A549 (cell line): ENCODE data around the gene MAP4K4.

Experiments used
- EP300 ChIP-seq, 2 experiments: fragments of >200 bp; sonication (Bioruptor Twin); formaldehyde crosslinking; IDR thresholded peaks; 2 replicates in 1 of 2; 3 replicates in 1 of 2; pipeline ENCODE4 v1.6.1; 2016 to 2017
- HDAC2 ChIP-seq: fragments of 200-600 bp; sonication (generic); IDR thresholded peaks from 2 replicates; pipeline ENCODE4 v1.6.1; 2016
- HOXA7 ChIP-seq: fragments of 250-450 bp; sonication (Bioruptor Pico); IDR thresholded peaks from 2 replicates; pipeline ENCODE4 v1.5.0; 2020; ENCODE audit warnings: mild to moderate bottlenecking, moderate library complexity
- JUN ChIP-seq, 2 experiments: fragments of >200 bp; sonication (Bioruptor Twin); formaldehyde crosslinking; IDR thresholded peaks; 2 replicates in 1 of 2; 3 replicates in 1 of 2; pipeline ENCODE4 v1.6.1; 2016 to 2017
- MAZ ChIP-seq: fragments of 150-350 bp; IDR thresholded peaks from 2 replicates; pipeline ENCODE4 v1.6.1; 2014; ENCODE audit warnings: antibody characterized with exemption, low read depth, low read length, borderline replicate concordance
- RAD21 ChIP-seq, 2 experiments: fragments of >200 bp in 1 of 2; sonication (Bioruptor Twin) in 1 of 2; formaldehyde crosslinking in 1 of 2; IDR thresholded peaks in 1 of 2; conservative IDR thresholded peaks in 1 of 2; 2 replicates in 1 of 2; 3 replicates in 1 of 2; pipeline ENCODE4 v1.6.1; 2012 to 2018; ENCODE audit warnings: inconsistent platforms in 1 of 2
- RCOR1 ChIP-seq: fragments of 150-350 bp; IDR thresholded peaks from 2 replicates; pipeline ENCODE4 v1.6.1; 2014; ENCODE audit warnings: antibody characterized with exemption, low read length, low read depth
- TP53 ChIP-seq: fragments of 250-450 bp; sonication (Bioruptor Pico); IDR thresholded peaks from 2 replicates; pipeline ENCODE4 v1.5.0; 2021; ENCODE audit warnings: mild to moderate bottlenecking, moderate library complexity
- TF ChIP-seq, protein P1 (sequence below): fragments of >200 bp; sonication (Bioruptor Twin); formaldehyde crosslinking; IDR thresholded peaks from 3 replicates; pipeline ENCODE4 v1.5.1; 2016

DNA sequence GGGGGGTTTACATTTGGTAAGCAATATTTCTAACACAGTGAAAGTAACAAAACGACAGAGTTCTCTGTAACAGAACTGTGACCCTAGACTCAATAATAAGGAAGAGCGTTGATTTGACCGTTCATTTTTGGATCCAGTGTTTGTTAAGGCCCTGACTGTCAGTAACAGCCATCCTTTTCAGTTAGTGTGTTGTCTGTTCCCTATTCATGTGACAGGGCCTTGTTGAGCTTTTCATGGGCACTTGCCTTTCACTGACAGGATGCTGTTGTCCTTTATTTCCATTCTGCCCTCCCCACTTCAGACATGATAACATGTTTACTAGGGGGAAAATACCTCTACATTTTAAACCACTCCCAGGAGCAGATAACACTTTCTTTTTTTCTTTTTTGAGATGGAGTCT, 45.8 kb downstream of the MAP4K4 start:
- TF ChIP-seq, protein P1, sequence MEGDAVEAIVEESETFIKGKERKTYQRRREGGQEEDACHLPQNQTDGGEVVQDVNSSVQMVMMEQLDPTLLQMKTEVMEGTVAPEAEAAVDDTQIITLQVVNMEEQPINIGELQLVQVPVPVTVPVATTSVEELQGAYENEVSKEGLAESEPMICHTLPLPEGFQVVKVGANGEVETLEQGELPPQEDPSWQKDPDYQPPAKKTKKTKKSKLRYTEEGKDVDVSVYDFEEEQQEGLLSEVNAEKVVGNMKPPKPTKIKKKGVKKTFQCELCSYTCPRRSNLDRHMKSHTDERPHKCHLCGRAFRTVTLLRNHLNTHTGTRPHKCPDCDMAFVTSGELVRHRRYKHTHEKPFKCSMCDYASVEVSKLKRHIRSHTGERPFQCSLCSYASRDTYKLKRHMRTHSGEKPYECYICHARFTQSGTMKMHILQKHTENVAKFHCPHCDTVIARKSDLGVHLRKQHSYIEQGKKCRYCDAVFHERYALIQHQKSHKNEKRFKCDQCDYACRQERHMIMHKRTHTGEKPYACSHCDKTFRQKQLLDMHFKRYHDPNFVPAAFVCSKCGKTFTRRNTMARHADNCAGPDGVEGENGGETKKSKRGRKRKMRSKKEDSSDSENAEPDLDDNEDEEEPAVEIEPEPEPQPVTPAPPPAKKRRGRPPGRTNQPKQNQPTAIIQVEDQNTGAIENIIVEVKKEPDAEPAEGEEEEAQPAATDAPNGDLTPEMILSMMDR = no peak
- TF ChIP-seq JUN (IDR thresholded peaks at IDR 0.05) (no peak), TP53 (CRISPR knock-in tag) (no peak), RAD21 (conservative IDR thresholded peaks at IDR 0.05 in 1 of 2, IDR thresholded peaks at IDR 0.05 in 1 of 2) (no peak), HOXA7 (CRISPR knock-in tag) (no peak), RCOR1 (no peak), MAZ (no peak), EP300 (IDR thresholded peaks at IDR 0.05) (no peak), HDAC2 (no peak)
